ENCODE results near the gene INPP5D. TPM values are rescaled to one million over a fixed set of nuclear protein-coding genes. Genes with fewer than 3 reads are reported as not detected.

The INPP5D gene
- total RNA-seq, 1 donor: 302 TPM

DNA sequence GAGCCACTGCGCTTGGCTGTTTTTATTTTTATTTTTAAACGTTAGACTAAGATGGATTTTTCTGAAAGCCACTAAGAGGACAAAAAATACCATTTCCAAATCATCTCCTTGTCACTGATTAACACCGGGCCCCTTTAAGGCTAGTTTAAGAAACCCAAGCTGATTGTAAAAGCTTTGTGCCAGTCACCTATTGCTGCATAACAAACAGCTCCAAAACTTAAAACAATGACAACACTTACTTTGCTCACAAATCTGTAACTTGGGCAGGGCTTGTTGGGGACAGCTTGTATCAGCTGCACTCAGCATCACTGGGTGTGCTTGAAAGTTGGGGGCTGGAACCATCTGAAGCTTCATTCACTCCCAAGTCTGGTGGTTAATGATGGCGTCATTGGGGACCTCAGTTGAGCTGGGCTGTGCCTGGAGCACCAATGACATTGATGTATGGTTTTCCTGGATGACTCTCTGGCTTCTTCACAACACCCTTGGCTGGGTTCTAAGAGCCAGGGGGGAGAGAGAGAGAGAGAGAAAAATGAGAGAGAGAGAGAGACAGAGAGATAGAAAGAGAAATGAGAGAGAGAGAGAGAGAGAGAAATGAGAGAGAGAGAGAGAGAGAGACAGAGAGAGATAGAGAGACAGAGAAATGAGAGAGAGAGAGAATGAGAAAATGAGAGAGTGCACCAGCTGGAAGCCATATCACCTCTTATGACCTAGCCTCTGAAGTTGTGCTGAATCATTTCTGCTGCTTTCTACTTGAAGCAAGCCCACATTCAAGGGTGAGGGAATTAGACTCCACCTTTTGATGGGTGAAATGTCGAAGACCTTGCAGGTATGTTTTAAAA, 165.3 kb downstream of the INPP5D start:
- DNase-seq (ENCODE audit: low read depth in 2 of 3, low spot score in 2 of 3): peak in 1 of 3 donors; percentile 16

DNA sequence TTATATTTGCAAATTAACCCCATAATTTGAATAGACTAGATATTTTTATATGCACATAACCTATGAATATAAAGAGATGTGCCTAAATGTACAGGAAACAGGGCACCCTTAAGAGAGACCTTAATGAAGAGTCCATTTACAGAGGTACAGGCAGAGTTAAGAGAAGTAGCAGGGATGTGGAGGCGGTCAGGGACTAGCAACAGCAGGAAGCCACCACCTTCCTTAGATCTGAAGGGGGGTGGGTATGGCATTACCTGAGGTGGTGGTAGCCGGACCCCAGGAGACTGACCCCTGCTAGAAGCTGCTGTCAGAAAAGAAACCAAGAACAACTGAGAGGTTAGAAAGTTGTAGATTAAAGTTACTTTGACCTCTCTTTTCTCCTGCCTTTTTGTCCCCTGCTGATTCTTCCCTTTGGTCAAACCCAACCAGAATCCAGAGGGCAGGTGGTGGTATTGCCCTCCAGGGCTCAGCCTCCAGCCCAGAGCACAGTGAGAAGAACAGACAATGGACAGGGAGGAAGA, 166.4 kb downstream of the INPP5D start:
- no peak for DNase-seq (ENCODE audit: low read depth in 2 of 3, low spot score in 2 of 3)

DNA sequence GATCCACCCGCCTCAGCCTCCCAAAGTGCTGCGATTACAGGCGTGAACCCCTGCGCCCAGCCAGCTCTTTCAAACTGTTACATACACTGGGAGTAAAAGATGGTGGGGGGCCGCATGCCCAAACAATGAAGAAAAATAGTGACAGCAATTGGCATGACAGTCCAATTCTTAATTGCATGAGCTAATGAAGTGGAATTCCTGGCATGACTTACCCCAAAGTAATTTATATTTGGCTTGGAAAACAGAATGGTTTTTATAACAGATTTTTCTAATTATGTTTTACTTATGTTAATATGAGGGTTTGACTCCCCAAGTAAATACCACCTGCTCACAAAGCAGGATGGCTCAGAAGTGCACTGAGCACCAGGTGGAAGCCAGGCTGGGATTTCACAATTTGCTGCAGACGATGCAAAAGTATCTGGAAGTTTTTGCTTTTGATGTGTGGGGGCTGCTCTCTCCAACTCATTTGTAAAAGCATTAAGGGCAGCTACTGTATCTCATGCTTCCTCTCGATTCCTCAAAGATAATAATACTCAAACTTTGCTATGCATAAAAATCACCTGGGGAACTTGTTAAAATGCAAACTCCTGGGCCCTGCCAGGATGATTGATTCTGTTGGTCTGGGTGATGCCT, 167.3 kb downstream of the INPP5D start:
- no peak for DNase-seq (ENCODE audit: low read depth in 2 of 3, low spot score in 2 of 3)

DNA sequence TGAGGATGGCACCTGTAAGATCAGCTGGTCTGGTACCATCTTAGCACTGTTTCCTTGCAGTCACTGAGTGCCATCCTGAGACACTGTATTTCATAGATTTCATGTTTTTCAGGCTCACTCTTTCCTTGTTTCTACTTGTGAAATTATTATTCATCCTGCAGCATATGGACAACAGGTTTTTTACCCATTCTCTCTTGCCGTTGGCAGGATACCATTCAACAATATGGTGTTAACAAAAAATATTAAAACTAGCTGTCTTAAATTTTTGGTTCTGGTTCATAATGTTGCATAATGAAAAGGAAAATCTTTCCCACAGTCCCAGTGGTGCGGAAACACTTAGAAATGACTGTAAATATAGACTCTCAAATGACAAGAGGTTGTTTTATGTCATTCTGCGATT, 168.2 kb downstream of the INPP5D start:
- no peak for DNase-seq (ENCODE audit: low read depth in 2 of 3, low spot score in 2 of 3)

DNA sequence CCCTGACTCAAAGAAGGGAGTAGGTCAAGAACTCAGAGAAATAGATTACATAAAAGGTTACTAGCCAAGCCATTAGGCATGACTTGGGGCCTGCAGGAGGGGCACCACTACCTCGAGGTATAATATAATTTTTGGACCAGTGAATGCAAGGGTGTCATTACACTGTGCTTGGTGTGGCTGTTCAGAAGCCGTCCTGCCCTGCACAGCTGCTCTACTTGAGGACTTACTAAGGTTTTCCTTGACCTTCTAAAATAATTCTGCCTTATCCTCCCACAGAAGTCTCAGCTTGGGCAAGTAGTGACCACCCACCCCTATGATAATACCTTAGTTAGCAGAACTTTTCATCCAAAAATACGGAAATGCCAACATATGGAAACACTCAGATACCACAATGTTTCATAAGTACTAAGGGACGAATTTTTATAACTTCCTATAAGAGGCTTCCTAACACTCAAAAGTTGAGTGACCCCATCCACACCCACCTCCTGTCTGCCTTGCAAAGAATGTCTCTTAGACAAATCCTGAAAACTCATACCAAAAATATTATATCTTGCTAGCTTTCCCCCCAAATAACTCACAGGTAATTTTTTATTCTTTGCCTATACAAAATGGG, 173.6 kb downstream of the INPP5D start:
- no peak for DNase-seq (ENCODE audit: low read depth in 2 of 3, low spot score in 2 of 3)

DNA sequence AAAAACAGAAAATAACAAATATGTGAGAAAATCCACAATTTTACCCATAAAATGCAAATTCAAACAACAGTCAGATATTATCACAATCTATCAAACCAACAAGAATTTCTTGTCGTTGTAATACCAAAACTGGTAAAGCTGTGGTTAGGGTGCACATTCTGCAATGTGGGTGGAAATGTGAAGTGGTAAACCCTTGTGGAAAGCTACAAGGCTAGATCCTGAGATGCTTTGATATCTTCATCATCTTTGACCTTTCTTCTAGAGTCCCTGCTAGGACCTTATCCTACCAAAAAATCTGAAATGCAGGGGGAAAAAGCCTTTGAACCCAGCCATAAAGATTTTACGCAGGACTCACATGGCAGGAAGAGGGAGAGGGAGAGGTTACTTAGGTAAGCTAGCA, 174.1 kb downstream of the INPP5D start:
- DNase-seq (ENCODE audit: low read depth in 2 of 3, low spot score in 2 of 3): no peak

DNA sequence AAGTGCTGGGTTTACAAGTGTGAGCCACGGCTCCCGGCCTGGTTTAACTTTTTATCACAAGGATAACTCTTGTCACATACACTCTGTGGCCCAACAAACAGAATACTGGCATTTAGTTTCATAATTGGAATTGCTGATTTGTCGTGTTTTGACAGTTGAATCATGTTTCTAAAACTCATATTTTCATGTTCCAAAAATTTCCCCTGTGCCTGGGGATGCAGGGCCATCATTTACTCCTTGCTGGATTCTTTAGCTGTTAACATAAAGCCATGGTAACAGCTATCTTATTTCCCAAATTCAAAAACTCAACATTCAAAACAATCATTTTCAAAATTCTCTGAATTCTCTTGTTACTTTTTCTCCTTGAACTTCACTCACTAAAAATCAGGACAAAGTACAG, 174.9 kb downstream of the INPP5D start:
- no peak for DNase-seq (ENCODE audit: low read depth in 2 of 3, low spot score in 2 of 3)

DNA sequence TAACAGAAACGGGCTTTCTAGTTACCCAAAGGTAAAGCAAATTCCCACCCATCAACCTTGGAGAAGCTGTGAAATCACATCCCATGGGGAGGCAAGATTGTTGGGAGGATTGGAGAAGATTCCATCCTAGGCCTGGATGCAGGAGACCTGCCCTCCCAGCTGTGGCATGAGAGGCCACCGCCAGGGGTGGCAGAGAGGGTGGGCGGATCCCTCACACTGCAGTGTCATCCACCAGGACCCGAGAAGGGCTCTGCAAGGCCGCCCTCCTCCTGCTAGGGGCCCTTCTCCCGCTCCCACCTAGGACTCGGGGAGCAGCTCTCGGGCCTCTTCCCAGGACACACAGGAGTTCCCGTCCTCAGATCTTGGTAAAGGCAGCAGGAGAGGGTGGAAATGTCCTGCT, 175.8 kb downstream of the INPP5D start:
- no peak for DNase-seq (ENCODE audit: low read depth in 2 of 3, low spot score in 2 of 3)

DNA sequence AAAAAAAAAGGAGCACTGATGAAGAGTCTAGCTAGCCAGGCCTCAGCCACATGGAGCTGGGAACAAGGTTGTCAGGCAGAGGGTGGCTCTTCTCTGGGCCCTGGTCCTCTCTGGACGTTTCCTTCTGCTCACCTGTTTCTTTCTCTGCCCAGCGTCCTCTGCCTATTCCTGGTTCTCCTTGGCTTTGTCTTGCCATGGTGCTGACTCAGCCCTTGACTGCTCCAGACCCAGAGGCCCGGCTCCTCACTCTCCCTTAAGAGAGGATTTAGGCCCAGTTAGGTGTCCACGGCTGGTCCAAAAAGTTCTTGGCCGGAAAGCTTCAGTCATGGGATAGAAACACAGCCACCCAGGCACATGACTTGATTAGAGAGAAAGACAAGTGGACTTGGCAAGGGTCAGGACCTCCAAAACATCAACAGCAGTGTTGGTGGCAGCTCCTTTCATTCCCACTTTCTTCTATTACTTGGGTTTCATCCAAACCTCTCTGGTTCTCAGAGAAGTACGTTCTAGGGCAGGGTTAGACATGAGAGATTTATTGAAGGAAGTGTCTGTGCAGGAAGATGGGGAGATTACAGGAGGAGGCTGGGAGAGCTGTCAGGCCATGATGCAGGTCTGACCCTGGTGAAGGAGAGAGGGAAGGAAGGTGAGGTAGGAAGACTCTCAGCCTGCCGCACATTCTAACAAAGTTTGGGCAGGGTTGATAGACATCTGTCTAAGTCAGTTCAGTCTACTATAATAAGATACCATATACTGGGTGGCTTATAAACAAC, 176.9 kb downstream of the INPP5D start:
- DNase-seq (ENCODE audit: low read depth in 2 of 3, low spot score in 2 of 3): no peak

DNA sequence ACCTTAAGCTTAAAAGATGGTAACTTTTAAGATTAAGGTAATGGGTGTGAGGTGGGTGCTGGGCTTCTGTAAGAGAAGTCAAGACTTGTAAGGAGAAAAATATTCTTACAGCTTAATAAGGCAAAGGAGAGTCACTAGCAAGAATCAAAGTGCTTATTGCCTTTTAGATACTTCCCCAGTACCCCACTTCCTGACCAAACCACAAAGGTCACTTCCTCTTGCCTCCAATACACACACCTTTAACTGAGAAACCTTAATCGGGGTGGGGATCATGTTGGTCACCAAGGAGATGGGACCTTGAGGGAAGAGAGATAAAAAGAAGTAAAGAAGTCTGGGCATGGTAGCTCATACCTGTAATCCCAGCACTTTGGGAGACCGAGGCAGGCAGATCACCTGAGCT, 180.8 kb downstream of the INPP5D start:
- no peak for DNase-seq (ENCODE audit: low read depth in 2 of 3, low spot score in 2 of 3)

DNA sequence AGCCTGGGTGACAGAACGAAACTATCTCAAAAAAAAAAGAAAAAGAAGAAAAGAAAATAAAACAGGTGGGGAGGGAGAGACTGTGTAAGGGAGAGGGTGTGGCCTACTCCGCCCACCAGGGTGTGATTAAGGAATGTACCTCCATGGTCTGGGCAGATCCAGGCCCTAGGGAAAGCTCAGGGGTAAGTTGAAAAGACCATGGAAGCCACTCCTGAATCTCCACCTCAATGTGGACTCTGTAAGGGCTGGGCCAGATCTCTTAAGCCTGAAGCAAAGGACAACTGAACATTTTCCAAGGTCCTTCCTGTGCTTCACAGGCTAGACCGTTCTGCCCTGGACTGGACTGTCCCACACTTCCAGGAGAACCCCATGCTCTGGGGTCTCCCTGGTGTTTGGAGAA, 181.7 kb downstream of the INPP5D start:
- no peak for DNase-seq (ENCODE audit: low read depth in 2 of 3, low spot score in 2 of 3)

DNA sequence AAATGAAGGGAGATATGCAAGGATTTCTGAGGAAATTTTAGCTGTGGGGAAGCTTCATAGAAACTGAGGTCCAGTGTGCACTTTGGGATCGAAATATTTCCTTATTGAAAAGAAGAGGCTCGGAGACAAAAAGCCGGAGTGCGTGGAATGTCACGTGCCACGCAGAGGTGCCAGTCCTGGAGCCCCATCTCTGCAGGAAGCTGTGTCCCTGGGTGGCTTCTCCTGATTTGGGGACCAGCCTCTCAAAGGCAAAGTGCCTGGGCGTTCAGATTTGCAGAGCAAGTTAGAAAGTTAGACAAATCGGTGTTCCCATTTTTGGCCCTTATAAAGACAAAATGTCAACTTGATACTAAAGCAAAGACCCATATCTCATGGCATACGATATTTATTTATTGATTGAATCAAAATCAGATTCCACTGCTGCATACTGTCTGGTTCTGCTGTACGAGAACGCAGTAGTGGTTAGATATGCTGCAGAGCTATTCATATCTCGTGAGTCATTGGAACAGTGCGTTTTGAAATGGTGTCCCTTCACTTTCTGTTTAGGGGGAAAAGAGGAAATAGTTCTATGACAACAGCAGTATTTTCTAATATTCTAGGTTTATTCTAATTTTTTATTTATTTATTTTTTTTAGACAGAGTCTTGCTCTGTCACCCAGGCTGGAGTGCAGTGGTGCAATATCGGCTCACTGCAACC, 182.2 kb downstream of the INPP5D start:
- DNase-seq (ENCODE audit: low read depth in 2 of 3, low spot score in 2 of 3): peak in 2 of 3 donors; percentile 54 to 67

DNA sequence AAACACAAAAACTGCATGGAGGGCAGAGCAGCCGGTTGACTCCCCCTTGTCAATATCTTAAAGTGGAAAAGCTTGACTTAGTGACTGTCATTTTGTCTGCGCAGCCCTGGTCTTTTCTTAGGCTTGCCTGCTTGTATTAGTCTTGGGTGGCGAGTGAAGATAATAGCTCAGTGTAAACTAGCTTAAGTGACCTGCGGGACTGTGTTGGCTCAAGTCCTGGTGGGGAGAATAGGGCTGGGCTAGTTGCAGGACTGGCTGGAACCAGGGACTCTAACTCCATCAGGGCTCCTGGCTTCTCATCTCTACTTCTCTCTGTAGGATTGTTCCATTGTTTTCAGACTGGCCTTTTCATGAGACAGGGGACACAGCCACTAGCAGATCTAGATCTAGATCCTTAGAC, 183.2 kb downstream of the INPP5D start:
- no peak for DNase-seq (ENCODE audit: low read depth in 2 of 3, low spot score in 2 of 3)

DNA sequence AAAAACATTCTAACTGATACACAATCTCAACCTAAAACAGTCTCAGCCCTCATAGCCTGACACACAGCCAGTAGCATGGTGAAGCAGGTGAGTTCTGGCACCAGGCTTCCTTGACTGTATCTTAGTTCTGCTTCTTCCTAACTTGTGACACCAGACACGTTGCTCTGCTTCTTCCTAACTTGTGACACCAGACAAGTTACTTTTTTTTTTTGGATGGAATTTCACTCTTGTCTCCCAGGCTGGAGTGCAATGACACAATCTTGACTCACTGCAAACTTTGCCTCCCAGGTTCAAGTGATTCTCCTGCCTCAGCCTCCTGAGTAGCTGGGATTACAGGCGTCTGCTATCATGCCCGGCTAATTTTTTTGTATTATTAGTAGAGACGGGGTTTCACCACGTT, 184.7 kb downstream of the INPP5D start:
- DNase-seq (ENCODE audit: low read depth in 2 of 3, low spot score in 2 of 3): no peak

DNA sequence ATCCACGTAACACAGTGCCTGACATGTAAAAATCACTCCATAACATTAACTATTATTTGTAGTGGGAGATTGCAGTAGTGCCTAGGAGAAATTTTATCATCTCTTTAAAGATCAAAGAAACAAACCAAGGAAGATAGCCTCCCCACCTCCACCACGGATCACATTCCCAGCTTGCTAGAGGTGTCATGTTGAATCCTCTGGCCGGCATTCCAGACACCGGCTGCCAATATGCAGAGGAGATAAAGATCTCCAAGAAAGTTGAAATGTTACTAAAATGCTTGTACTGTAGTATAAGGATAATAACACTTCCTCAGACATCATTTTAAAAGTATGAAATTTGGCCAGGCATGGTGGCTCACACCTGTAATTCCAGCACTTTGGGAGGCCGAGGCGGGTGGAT, 185.3 kb downstream of the INPP5D start:
- DNase-seq (ENCODE audit: low read depth in 2 of 3, low spot score in 2 of 3): no peak

DNA sequence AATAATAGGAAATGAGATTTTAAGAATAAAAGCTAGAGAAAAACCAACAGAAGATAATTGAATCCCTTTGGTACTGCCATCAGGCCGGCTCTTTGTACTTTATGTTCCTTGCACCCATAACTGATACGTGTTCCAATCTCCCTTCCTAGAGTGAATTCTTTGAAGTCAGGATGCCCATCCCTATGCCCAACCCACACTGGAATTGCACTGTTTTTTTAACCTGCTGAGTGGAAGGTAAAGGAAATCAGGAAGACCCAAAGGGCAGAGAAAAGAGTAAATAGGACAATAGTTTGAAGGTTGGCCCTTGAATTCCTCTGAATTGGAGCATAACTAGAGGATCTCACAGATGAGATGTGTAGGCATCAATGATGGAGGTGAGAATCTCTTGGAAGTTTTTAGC, 187.0 kb downstream of the INPP5D start:
- DNase-seq (ENCODE audit: low read depth in 2 of 3, low spot score in 2 of 3): no peak

DNA sequence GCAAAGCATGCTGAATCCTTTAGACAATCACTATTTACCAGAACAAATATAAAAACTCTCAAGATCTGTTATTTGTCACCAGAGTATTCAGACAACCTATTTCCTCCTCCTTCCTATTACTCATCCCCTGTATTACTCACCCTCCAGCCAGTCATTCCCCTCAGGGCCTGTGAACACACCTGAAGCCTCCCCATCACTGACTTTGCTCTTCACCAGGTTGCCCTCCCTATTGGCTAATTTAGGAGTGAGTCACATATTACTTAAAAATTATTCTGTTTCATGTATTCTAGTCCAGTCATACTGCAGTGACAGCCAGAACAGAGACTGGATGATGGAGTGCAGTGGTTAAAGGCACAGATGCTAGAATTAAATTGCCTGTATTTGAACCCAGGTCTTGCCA, 187.6 kb downstream of the INPP5D start:
- DNase-seq (ENCODE audit: low read depth in 2 of 3, low spot score in 2 of 3): peak in 1 of 3 donors; percentile 46

DNA sequence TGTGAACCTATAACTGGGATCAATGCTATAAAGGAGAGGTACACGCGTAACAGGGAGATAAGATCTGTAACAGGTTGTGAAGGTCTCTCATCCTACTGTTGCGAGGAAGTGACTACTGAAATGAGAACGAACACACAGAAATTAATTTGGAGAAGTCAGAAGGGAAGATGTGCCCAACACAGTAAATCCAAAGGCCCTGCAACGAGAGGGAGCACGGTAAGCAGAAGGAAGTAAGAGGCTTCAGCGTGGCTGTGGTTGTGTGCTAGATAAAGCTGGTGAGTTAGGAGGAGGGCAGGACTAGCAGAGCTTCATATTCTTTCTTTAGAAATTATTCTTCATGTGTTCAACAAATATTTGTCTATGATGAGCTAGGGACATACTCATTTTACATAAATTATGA, 188.9 kb downstream of the INPP5D start:
- peak in 2 of 3 donors; percentile 37 to 67 for DNase-seq (ENCODE audit: low read depth in 2 of 3, low spot score in 2 of 3)

DNA sequence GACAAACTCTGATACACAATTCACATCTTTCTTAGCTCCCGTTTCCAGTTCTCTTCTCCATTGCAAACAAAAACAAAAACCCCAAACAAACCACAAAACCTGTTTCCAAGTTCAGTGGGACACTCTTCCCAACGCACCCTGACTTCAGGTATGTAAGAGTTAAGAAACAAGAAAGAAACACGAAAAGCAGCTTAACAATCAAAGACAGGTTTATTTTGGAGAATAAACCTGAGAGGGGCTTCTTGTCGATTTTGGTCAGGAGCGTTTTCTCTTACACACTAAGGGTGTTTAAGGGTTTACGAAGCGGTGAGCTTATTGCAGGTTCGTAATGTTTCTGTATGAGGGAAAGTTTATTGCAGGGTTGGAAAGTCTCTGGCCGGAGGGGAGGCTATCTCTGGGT, 190.4 kb downstream of the INPP5D start:
- no peak for DNase-seq (ENCODE audit: low read depth in 2 of 3, low spot score in 2 of 3)

DNA sequence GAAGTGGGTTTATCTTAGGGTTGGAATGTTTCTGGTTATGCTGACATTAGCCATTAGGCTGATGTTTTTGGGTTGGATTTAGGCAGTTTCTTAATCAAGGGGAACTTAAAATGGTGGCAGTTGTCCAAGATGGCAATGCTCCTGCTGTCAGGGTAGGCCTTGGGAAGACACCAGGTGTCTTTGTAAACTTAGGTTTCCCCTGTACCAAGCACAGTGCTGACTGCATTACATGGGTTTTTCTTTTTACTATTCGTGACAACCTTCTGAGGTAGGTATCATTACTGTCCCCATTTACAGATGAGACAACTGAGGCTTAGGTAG, 190.8 kb downstream of the INPP5D start:
- DNase-seq (ENCODE audit: low read depth in 2 of 3, low spot score in 2 of 3): no peak

All from hematopoietic multipotent progenitor cell (in vitro differentiated cells).